ENCODE data around the gene CASP3.

The CASP3 gene

GRCh38 chr4:184649026-184649970, at the start of gene CASP3, which contains the start of gene PRIMPOL:
CASP3 (minus strand) TSS chr4:184649447; CDS start chr4:184638453, 10,994 bp downstream.
PRIMPOL (plus strand) TSS chr4:184649738; CDS start chr4:184657141, 7,403 bp downstream.
- DNase-seq (ENCODE audit: low read depth) = peak; percentile 96

GRCh38 chr4:184697956-184698355, 48.7 kb upstream of the CASP3 start:
- no peak for DNase-seq (ENCODE audit: low read depth)

- no peak for DNase-seq (ENCODE audit: low read depth)
These were observed 46.1 kb upstream of the CASP3 start for GRCh38 chr4:184695178-184695896.

- DNase-seq (ENCODE audit: low read depth) = no peak
These were observed 45.2 kb upstream of the CASP3 start for GRCh38 chr4:184694412-184694956.

- DNase-seq (ENCODE audit: low read depth) = peak; percentile 42
These were observed 43.8 kb upstream of the CASP3 start for GRCh38 chr4:184693056-184693455.

GRCh38 chr4:184689681-184690080, 40.4 kb upstream of the CASP3 start:
- no peak for DNase-seq (ENCODE audit: low read depth)

- DNase-seq (ENCODE audit: low read depth) = peak; percentile 94
These were observed 39.2 kb upstream of the CASP3 start for GRCh38 chr4:184688447-184688846.

GRCh38 chr4:184688005-184688404, 38.8 kb upstream of the CASP3 start:
- DNase-seq (ENCODE audit: low read depth) = no peak

GRCh38 chr4:184684491-184685189, 35.4 kb upstream of the CASP3 start:
- DNase-seq (ENCODE audit: low read depth) = peak; percentile 74

GRCh38 chr4:184681916-184682315, 32.7 kb upstream of the CASP3 start:
- no peak for DNase-seq (ENCODE audit: low read depth)

GRCh38 chr4:184680698-184681097, 31.5 kb upstream of the CASP3 start:
- DNase-seq (ENCODE audit: low read depth) = no peak

- no peak for DNase-seq (ENCODE audit: low read depth)
These were observed 26.7 kb upstream of the CASP3 start for GRCh38 chr4:184675821-184676492.

- no peak for DNase-seq (ENCODE audit: low read depth)
These were observed 25.8 kb upstream of the CASP3 start for GRCh38 chr4:184675018-184675417.

- DNase-seq (ENCODE audit: low read depth) = no peak
These were observed 24.8 kb upstream of the CASP3 start for GRCh38 chr4:184674011-184674410.

- DNase-seq (ENCODE audit: low read depth) = no peak
These were observed 23.5 kb upstream of the CASP3 start for GRCh38 chr4:184672741-184673140.

GRCh38 chr4:184671101-184671500, 21.9 kb upstream of the CASP3 start:
- no peak for DNase-seq (ENCODE audit: low read depth)

GRCh38 chr4:184669251-184669650, 20.0 kb upstream of the CASP3 start:
- DNase-seq (ENCODE audit: low read depth) = no peak

GRCh38 chr4:184668511-184669114, 19.4 kb upstream of the CASP3 start:
- peak; percentile 53 for DNase-seq (ENCODE audit: low read depth)

GRCh38 chr4:184668096-184668495, 18.8 kb upstream of the CASP3 start:
- DNase-seq (ENCODE audit: low read depth) = no peak

GRCh38 chr4:184666670-184667069, 17.4 kb upstream of the CASP3 start:
- DNase-seq (ENCODE audit: low read depth) = no peak

Data from iris pigment epithelial cell (primary cell).